Loucy (cell line): ENCODE measurements around the gene TBX15.

Experiments used
- H2AFZ ChIP-seq: fragments of 200-600 bp; sonication (generic); 2 replicates; pipeline ENCODE4 v1.6.0; 2016; ENCODE audit warnings: antibody characterized with exemption, mild to moderate bottlenecking, low read length, moderate library complexity
- H3F3A ChIP-seq: fragments of 200-600 bp; 2 replicates; pipeline ENCODE4 v1.6.0; 2016; ENCODE audit warnings: antibody characterized with exemption, low read depth, mild to moderate bottlenecking
- H3K27me3 ChIP-seq: fragments of 200-600 bp; sonication (generic); 2 replicates; pipeline ENCODE4 v1.6.1; 2014; ENCODE audit warnings: low read length, mild to moderate bottlenecking; ENCODE audit not compliant: insufficient read depth, poor library complexity, severe bottlenecking
- H3K36me3 ChIP-seq: fragments of 200-600 bp; sonication (generic); 2 replicates; pipeline ENCODE4 v1.6.1; 2016; ENCODE audit warnings: low read length; ENCODE audit not compliant: insufficient read depth
- H3K4me1 ChIP-seq: fragments of 200-600 bp; sonication (generic); 2 replicates; pipeline ENCODE4 v1.5.1; 2014; ENCODE audit warnings: low read length, mild to moderate bottlenecking; ENCODE audit not compliant: insufficient read depth, poor library complexity, severe bottlenecking
- H3K4me2 ChIP-seq: fragments of 200-600 bp; sonication (generic); 2 replicates; pipeline ENCODE4 v1.6.0; 2014; ENCODE audit warnings: antibody characterized with exemption, low read length, low read depth, mild to moderate bottlenecking; ENCODE audit not compliant: poor library complexity, severe bottlenecking
- H3K4me3 ChIP-seq: fragments of 200-600 bp; sonication (generic); 2 replicates; pipeline ENCODE4 v1.5.1; 2014; ENCODE audit warnings: low read length, mild to moderate bottlenecking, mixed read lengths; ENCODE audit not compliant: poor library complexity, severe bottlenecking
- H3K79me2 ChIP-seq: fragments of 200-600 bp; sonication (generic); 2 replicates; pipeline ENCODE4 v1.6.1; 2014; ENCODE audit warnings: low read length; ENCODE audit not compliant: insufficient read depth
- H3K9ac ChIP-seq: fragments of 200-600 bp; sonication (generic); 2 replicates; pipeline ENCODE4 v1.6.0; 2014; ENCODE audit warnings: mild to moderate bottlenecking, low read depth, low read length, moderate library complexity; ENCODE audit not compliant: poor library complexity, severe bottlenecking
- H3K9me2 ChIP-seq: fragments of 200-600 bp; sonication (generic); replicated peaks from 2 replicates; pipeline ENCODE4 v1.6.1; 2016; ENCODE audit warnings: low read depth, low read length, mixed read lengths
- H3K9me3 ChIP-seq: fragments of 200-600 bp; sonication (generic); 2 replicates; pipeline ENCODE4 v1.6.1; 2014; ENCODE audit warnings: mild to moderate bottlenecking, antibody characterized with exemption, low read length, low read depth; ENCODE audit not compliant: insufficient read depth
- H4K20me1 ChIP-seq: fragments of 200-600 bp; sonication (generic); 2 replicates; pipeline ENCODE4 v1.6.0; 2014; ENCODE audit warnings: antibody characterized with exemption, low read length, mild to moderate bottlenecking; ENCODE audit not compliant: insufficient read depth, poor library complexity, severe bottlenecking
- EZH2phosphoT487 ChIP-seq: fragments of 200-600 bp; IDR thresholded peaks from 2 replicates; pipeline ENCODE4 v1.6.1; 2018; ENCODE audit warnings: antibody characterized with exemption, mild to moderate bottlenecking, moderate library complexity, borderline replicate concordance
- TF ChIP-seq, protein P1 (sequence below): fragments of 200-600 bp; sonication (generic); conservative IDR thresholded peaks from 2 replicates; pipeline ENCODE4 v1.5.1; 2014; ENCODE audit warnings: mild to moderate bottlenecking, antibody characterized with exemption, low read length

Gene TBX15

DNA sequence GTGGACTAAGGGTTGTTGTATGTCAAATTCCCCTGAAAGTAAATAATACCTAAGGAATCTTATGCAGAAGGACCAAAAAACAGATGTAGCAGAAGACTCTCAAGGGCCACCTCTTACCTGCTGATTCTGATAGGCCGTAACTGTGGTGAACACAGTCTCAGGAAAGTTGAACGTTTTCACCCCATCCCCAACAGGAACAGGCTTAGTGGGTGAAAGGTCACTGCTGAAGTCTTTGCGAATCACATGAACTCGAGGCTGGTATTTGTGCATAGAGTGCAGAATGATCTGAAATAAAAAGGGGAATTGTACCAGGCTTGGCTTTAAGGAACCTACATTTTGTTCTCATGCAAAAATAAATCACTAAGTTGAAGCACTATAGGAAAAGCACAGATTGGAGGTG is 64.8 kb downstream of the TBX15 start:
- no peaks in the 10 kb centered on the region; the same call in 1 of the 2 replicates for H3K9me2 ChIP-seq
- TF ChIP-seq, protein P1, sequence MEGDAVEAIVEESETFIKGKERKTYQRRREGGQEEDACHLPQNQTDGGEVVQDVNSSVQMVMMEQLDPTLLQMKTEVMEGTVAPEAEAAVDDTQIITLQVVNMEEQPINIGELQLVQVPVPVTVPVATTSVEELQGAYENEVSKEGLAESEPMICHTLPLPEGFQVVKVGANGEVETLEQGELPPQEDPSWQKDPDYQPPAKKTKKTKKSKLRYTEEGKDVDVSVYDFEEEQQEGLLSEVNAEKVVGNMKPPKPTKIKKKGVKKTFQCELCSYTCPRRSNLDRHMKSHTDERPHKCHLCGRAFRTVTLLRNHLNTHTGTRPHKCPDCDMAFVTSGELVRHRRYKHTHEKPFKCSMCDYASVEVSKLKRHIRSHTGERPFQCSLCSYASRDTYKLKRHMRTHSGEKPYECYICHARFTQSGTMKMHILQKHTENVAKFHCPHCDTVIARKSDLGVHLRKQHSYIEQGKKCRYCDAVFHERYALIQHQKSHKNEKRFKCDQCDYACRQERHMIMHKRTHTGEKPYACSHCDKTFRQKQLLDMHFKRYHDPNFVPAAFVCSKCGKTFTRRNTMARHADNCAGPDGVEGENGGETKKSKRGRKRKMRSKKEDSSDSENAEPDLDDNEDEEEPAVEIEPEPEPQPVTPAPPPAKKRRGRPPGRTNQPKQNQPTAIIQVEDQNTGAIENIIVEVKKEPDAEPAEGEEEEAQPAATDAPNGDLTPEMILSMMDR = no peak
- TF ChIP-seq EZH2phosphoT487 = no peak
- H3K79me2 ChIP-seq = no peaks in the 10 kb centered on the region
- no peaks in the 10 kb centered on the region for H3K4me1 ChIP-seq
- H4K20me1 ChIP-seq = no peaks in the 10 kb centered on the region
- no peak overlapping the region for H3K4me3 ChIP-seq
- H3K36me3 ChIP-seq = no peaks in the 10 kb centered on the region
- no peaks in the 10 kb centered on the region for H3K9me3 ChIP-seq
- no peaks in the 10 kb centered on the region for H3K27me3 ChIP-seq
- H3F3A ChIP-seq = no peaks in the 10 kb centered on the region
- no peak overlapping the region for H2AFZ ChIP-seq
- H3K4me2 ChIP-seq = no peak overlapping the region
- H3K9ac ChIP-seq = no peak overlapping the region

- no peak overlapping the region for H3K9ac ChIP-seq
- H4K20me1 ChIP-seq = no peaks in the 10 kb centered on the region
- no peaks in the 10 kb centered on the region for H3K36me3 ChIP-seq
- H3K9me3 ChIP-seq = no peaks in the 10 kb centered on the region
- TF ChIP-seq, protein P1 = no peak
- no peak for TF ChIP-seq EZH2phosphoT487
- H3K4me2 ChIP-seq = no peak overlapping the region
- no peaks in the 10 kb centered on the region for H3K27me3 ChIP-seq
- H3K79me2 ChIP-seq = no peaks in the 10 kb centered on the region
- no peaks in the 10 kb centered on the region for H3F3A ChIP-seq
- no peaks in the 10 kb centered on the region for H3K4me1 ChIP-seq
- no peak overlapping the region for H3K4me3 ChIP-seq
- no peaks in the 10 kb centered on the region; the same call in 1 of the 2 replicates for H3K9me2 ChIP-seq
- H2AFZ ChIP-seq = no peak overlapping the region
Observed at GRCh38 chr1:118921994-118922393, 66.1 kb downstream of the TBX15 start.

GRCh38 chr1:118920124-118920717 is 67.9 kb downstream of the TBX15 start:
- no peaks in the 10 kb centered on the region for H3K9me3 ChIP-seq
- no peak overlapping the region for H3K4me3 ChIP-seq
- H2AFZ ChIP-seq = no peak overlapping the region
- H3K4me2 ChIP-seq = no peak overlapping the region
- H3K79me2 ChIP-seq = no peaks in the 10 kb centered on the region
- H3K36me3 ChIP-seq = no peaks in the 10 kb centered on the region
- H3K9me2 ChIP-seq = no peaks in the 10 kb centered on the region; the same call in 1 of the 2 replicates
- H4K20me1 ChIP-seq = no peaks in the 10 kb centered on the region
- H3F3A ChIP-seq = no peaks in the 10 kb centered on the region
- no peaks in the 10 kb centered on the region for H3K4me1 ChIP-seq
- TF ChIP-seq, protein P1 = no peak
- TF ChIP-seq EZH2phosphoT487 = no peak
- H3K27me3 ChIP-seq = no peaks in the 10 kb centered on the region
- H3K9ac ChIP-seq = no peak overlapping the region
